Activated CD4-positive, alpha-beta T cell treated with anti-CD3 and anti-CD28 coated beads, Interleukin-2, amount 10 ng/mL, durations not matched to agents 7 days and 5 days (primary cell): ENCODE measurements around the gene FRYL. TPM values are rescaled to one million over a fixed set of nuclear protein-coding genes. Genes with fewer than 3 reads are reported as not detected.
"Not testable (repeated sequence)": the region's sequence is repeated elsewhere in the genome, so short reads cannot be mapped to it uniquely, and the experiment has no call there.

Experiments
- CTCF ChIA-PET: fragments of 350-600 bp; sonication (Branson Sonifier 250); formaldehyde crosslinking; loops from one replicate; lab custom pipeline; 2021; ENCODE audit warnings: antibody characterized with exemption; lab: Charles Lee
- POLR2A ChIA-PET: fragments of 350-600 bp; sonication (Branson Sonifier 250); formaldehyde crosslinking; loops from one replicate; lab custom pipeline; 2021; ENCODE audit warnings: antibody characterized with exemption; lab: Charles Lee
- DNase-seq: peaks from one replicate; pipeline ENCODE4 v3.0.0-alpha.2; 2020
- H3K27ac Mint-ChIP-seq: one replicate; pipeline ENCODE4 v1.8.0; 2021; ENCODE audit warnings: mild to moderate bottlenecking, moderate library complexity, mixed read lengths
- H3K27me3 Mint-ChIP-seq: one replicate; pipeline ENCODE4 v1.8.0; 2021; ENCODE audit warnings: mixed read lengths
- H3K36me3 Mint-ChIP-seq: one replicate; pipeline ENCODE4 v1.8.0; 2021; ENCODE audit warnings: low read depth, mixed read lengths
- H3K4me1 Mint-ChIP-seq: one replicate; pipeline ENCODE4 v1.8.0; 2021; ENCODE audit warnings: mixed read lengths
- H3K4me3 Mint-ChIP-seq: one replicate; pipeline ENCODE4 v1.8.0; 2021; ENCODE audit warnings: mild to moderate bottlenecking, moderate library complexity, mixed read lengths
- H3K9me3 Mint-ChIP-seq: one replicate; pipeline ENCODE4 v1.8.0; 2021; ENCODE audit warnings: mixed read lengths
- total RNA-seq, 2 experiments: library from RNA; stranded (reverse); gene quantifications; one replicate each; pipeline ENCODE4 v1.2.3, GENCODE V29; 2021

The FRYL gene
- total RNA-seq, 2 experiments from 2014 or later: 96.8 to 102 TPM

- ChIA-PET CTCF (no interaction called here), POLR2A (interaction anchor here (0.6 kb wide), 1 partner anchor 17 kb away, joined by 8 read pairs; no protein-coding TSS in a partner anchor)
- Mint-ChIP-seq H3K4me3 (no peak overlapping the region), H3K36me3 (peaks cover 33% of the 10 kb centered on the region), H3K4me1 (peaks cover 27% of the 10 kb centered on the region), H3K9me3 (peaks cover 8% of the 10 kb centered on the region), H3K27ac (no peak overlapping the region), H3K27me3 (no peaks in the 10 kb centered on the region)
- DNase-seq: no peak
Observed at GRCh38 chr4:48755281-48755680, 24.8 kb downstream of the FRYL start.

- POLR2A ChIA-PET: no interaction called here
- H3K27ac Mint-ChIP-seq: no peak overlapping the region
- H3K27me3 Mint-ChIP-seq: no peaks in the 10 kb centered on the region
- no peak overlapping the region for H3K4me3 Mint-ChIP-seq
- no peak for DNase-seq
- peaks cover 3% of the 10 kb centered on the region for H3K9me3 Mint-ChIP-seq
- peaks cover 26% of the 10 kb centered on the region for H3K36me3 Mint-ChIP-seq
- CTCF ChIA-PET: interaction anchor here (0.7 to 1.1 kb wide), 2 partner anchors 54 to 181 kb away, joined by 3 read pairs; no protein-coding TSS in a partner anchor
- H3K4me1 Mint-ChIP-seq: peaks cover 38% of the 10 kb centered on the region
Observed at GRCh38 chr4:48753159-48753558, 26.9 kb downstream of the FRYL start.

- peaks cover 38% of the 10 kb centered on the region for H3K4me1 Mint-ChIP-seq
- H3K4me3 Mint-ChIP-seq: no peak overlapping the region
- H3K36me3 Mint-ChIP-seq: peaks cover 24% of the 10 kb centered on the region
- CTCF ChIA-PET: interaction anchor here (0.7 to 1.1 kb wide), 2 partner anchors 54 to 180 kb away, joined by 3 read pairs; no protein-coding TSS in a partner anchor
- POLR2A ChIA-PET: no interaction called here
- H3K9me3 Mint-ChIP-seq: peaks cover 3% of the 10 kb centered on the region
- H3K27me3 Mint-ChIP-seq: no peaks in the 10 kb centered on the region
- DNase-seq: no peak
- H3K27ac Mint-ChIP-seq: no peak overlapping the region
Observed at GRCh38 chr4:48752726-48753125, 27.4 kb downstream of the FRYL start.

GRCh38 chr4:48752246-48752645, 27.8 kb downstream of the FRYL start:
- DNase-seq: no peak
- POLR2A ChIA-PET: no interaction called here
- CTCF ChIA-PET: interaction anchor here (1.1 kb wide), 1 partner anchor 180 kb away, joined by 3 read pairs; no protein-coding TSS in a partner anchor
- H3K27me3 Mint-ChIP-seq: no peaks in the 10 kb centered on the region
- peaks cover 20% of the 10 kb centered on the region for H3K36me3 Mint-ChIP-seq
- no peak overlapping the region for H3K27ac Mint-ChIP-seq
- H3K4me1 Mint-ChIP-seq: peaks cover 38% of the 10 kb centered on the region
- H3K4me3 Mint-ChIP-seq: no peak overlapping the region
- H3K9me3 Mint-ChIP-seq: peaks cover 3% of the 10 kb centered on the region

- ChIA-PET CTCF (no interaction called here), POLR2A (no interaction called here)
- Mint-ChIP-seq H3K27me3 (no peaks in the 10 kb centered on the region), H3K9me3 (no peaks in the 10 kb centered on the region), H3K36me3 (peaks cover 21% of the 10 kb centered on the region), H3K27ac (no peak overlapping the region), H3K4me1 (peaks cover 45% of the 10 kb centered on the region), H3K4me3 (no peak overlapping the region)
- DNase-seq: no peak
Observed at GRCh38 chr4:48748949-48749596, 31.0 kb downstream of the FRYL start.

- Mint-ChIP-seq H3K4me3 (no peak overlapping the region), H3K36me3 (peaks cover 27% of the 10 kb centered on the region), H3K27ac (peak overlapping the region; percentile 26), H3K9me3 (no peaks in the 10 kb centered on the region), H3K27me3 (no peaks in the 10 kb centered on the region), H3K4me1 (peaks cover 53% of the 10 kb centered on the region)
- CTCF ChIA-PET: interaction anchor here (0.6 kb wide), 1 partner anchor 1243 kb away, joined by 4 read pairs; no protein-coding TSS in a partner anchor
- POLR2A ChIA-PET: no interaction called here
- no peak for DNase-seq
Observed at GRCh38 chr4:48746608-48747362, 33.3 kb downstream of the FRYL start.

- H3K27ac Mint-ChIP-seq, CTCF ChIA-PET: not testable (repeated sequence)
Observed at GRCh38 chr4:48745223-48745622, 34.9 kb downstream of the FRYL start.

GRCh38 chr4:48742412-48742811, 37.7 kb downstream of the FRYL start:
- H3K27me3 Mint-ChIP-seq: no peaks in the 10 kb centered on the region
- H3K4me3 Mint-ChIP-seq: no peak overlapping the region
- peaks cover 63% of the 10 kb centered on the region for H3K4me1 Mint-ChIP-seq
- H3K27ac Mint-ChIP-seq: no peak overlapping the region
- peaks cover 2% of the 10 kb centered on the region for H3K9me3 Mint-ChIP-seq
- no peak for DNase-seq
- ChIA-PET POLR2A (no interaction called here), CTCF (no interaction called here)
- H3K36me3 Mint-ChIP-seq: peaks cover 32% of the 10 kb centered on the region

More at GRCh38 chr4:48745223-48745622, 34.9 kb downstream of the FRYL start:
- H3K4me3 Mint-ChIP-seq, H3K27me3 Mint-ChIP-seq, H3K9me3 Mint-ChIP-seq, POLR2A ChIA-PET, DNase-seq: not testable (repeated sequence)
- Mint-ChIP-seq H3K36me3 (peaks cover 29% of the 10 kb centered on the region), H3K4me1 (peaks cover 55% of the 10 kb centered on the region)

GRCh38 chr4:48739560-48740019, 40.5 kb downstream of the FRYL start:
- H3K4me1 Mint-ChIP-seq: peaks cover 57% of the 10 kb centered on the region
- no peak overlapping the region for H3K27ac Mint-ChIP-seq

GRCh38 chr4:48738856-48739255, 41.2 kb downstream of the FRYL start:
- Mint-ChIP-seq H3K4me1 (peaks cover 60% of the 10 kb centered on the region), H3K4me3 (no peak overlapping the region), H3K36me3 (peaks cover 30% of the 10 kb centered on the region), H3K27ac (no peak overlapping the region), H3K9me3 (peaks cover 6% of the 10 kb centered on the region), H3K27me3 (no peaks in the 10 kb centered on the region)
- ChIA-PET POLR2A (no interaction called here), CTCF (interaction anchor here (1.2 kb wide), 1 partner anchor 206 kb away, joined by 4 read pairs; no protein-coding TSS in a partner anchor)
- DNase-seq: no peak

More at GRCh38 chr4:48739560-48740019, 40.5 kb downstream of the FRYL start:
- ChIA-PET CTCF (interaction anchor here (0.6 to 1.2 kb wide), 5 partner anchors 11 to 205 kb away, joined by 3 to 4 read pairs (median 4); partner anchors contain the start of gene OCIAD2), POLR2A (no interaction called here)
- peaks cover 3% of the 10 kb centered on the region for H3K9me3 Mint-ChIP-seq
- no peak for DNase-seq
- no peaks in the 10 kb centered on the region for H3K27me3 Mint-ChIP-seq
- no peak overlapping the region for H3K4me3 Mint-ChIP-seq
- H3K36me3 Mint-ChIP-seq: peaks cover 26% of the 10 kb centered on the region

GRCh38 chr4:48728906-48729496, 51.1 kb downstream of the FRYL start:
- peak overlapping the region; percentile 61 for H3K27ac Mint-ChIP-seq
- H3K9me3 Mint-ChIP-seq, CTCF ChIA-PET, POLR2A ChIA-PET, H3K27me3 Mint-ChIP-seq: not testable (repeated sequence)
- peak overlapping the region; percentile 30 for H3K4me3 Mint-ChIP-seq
- DNase-seq: peak; percentile 37
- peaks cover 53% of the 10 kb centered on the region for H3K36me3 Mint-ChIP-seq
- H3K4me1 Mint-ChIP-seq: peaks cover 70% of the 10 kb centered on the region

- no peak overlapping the region for H3K27ac Mint-ChIP-seq
- H3K9me3 Mint-ChIP-seq: peaks cover 3% of the 10 kb centered on the region
- H3K4me1 Mint-ChIP-seq: peaks cover 72% of the 10 kb centered on the region
- CTCF ChIA-PET: no interaction called here
- POLR2A ChIA-PET: no interaction called here
- no peaks in the 10 kb centered on the region for H3K27me3 Mint-ChIP-seq
- peaks cover 57% of the 10 kb centered on the region for H3K36me3 Mint-ChIP-seq
- DNase-seq: no peak
- H3K4me3 Mint-ChIP-seq: no peak overlapping the region
Observed at GRCh38 chr4:48727666-48728459, 52.2 kb downstream of the FRYL start.
